Endodermal cell (in vitro differentiated cells): Measurements from ENCODE around the gene ARIH1. TPM values are rescaled to one million over a fixed set of nuclear protein-coding genes. Genes with fewer than 3 reads are reported as not detected.

Experiments
- DNase-seq: peaks from one replicate; pipeline ENCODE4 v3.0.0-alpha.2; 2017
- H3K27ac ChIP-seq: 2 replicates; pipeline ENCODE4 v1.5.1; 2013; ENCODE audit warnings: mild to moderate bottlenecking, low read depth, low read length, moderate library complexity
- H3K27me3 ChIP-seq: 2 replicates; pipeline ENCODE4 v1.6.1; 2013; ENCODE audit warnings: mild to moderate bottlenecking, low read length, moderate library complexity; ENCODE audit not compliant: insufficient read depth, control insufficient read depth, poor library complexity, severe bottlenecking
- H3K36me3 ChIP-seq: 2 replicates; pipeline ENCODE4 v1.7.0; 2013; ENCODE audit warnings: mild to moderate bottlenecking, low read length, moderate library complexity; ENCODE audit not compliant: control insufficient read depth, insufficient read depth
- H3K4me1 ChIP-seq: one replicate; pipeline ENCODE4 v1.7.0; 2013; ENCODE audit warnings: low read length; ENCODE audit not compliant: control insufficient read depth, insufficient read depth
- H3K4me3 ChIP-seq: 2 replicates; pipeline ENCODE4 v1.5.1; 2013; ENCODE audit warnings: mild to moderate bottlenecking, low read length, moderate library complexity
- H3K9ac ChIP-seq: 2 replicates; pipeline ENCODE4 v1.6.1; 2013; ENCODE audit warnings: mild to moderate bottlenecking, low read length, moderate library complexity; ENCODE audit not compliant: poor library complexity, severe bottlenecking; ENCODE audit errors: extremely low read depth
- H3K9me3 ChIP-seq: 2 replicates; pipeline ENCODE4 v1.6.1; 2013; ENCODE audit warnings: mild to moderate bottlenecking, low read length, moderate library complexity; ENCODE audit not compliant: control insufficient read depth
- H3K27ac Mint-ChIP-seq: 2 replicates; pipeline ENCODE4 v1.8.0; 2020; ENCODE audit warnings: mixed read lengths
- H3K27me3 Mint-ChIP-seq: 2 replicates; pipeline ENCODE4 v1.8.0; 2021; ENCODE audit warnings: mild to moderate bottlenecking, mixed read lengths; ENCODE audit not compliant: insufficient read depth
- H3K36me3 Mint-ChIP-seq: 2 replicates; pipeline ENCODE4 v1.8.0; 2020; ENCODE audit warnings: low read depth, mixed read lengths
- H3K4me1 Mint-ChIP-seq: 2 replicates; pipeline ENCODE4 v1.8.0; 2020; ENCODE audit warnings: mixed read lengths
- H3K4me3 Mint-ChIP-seq: 2 replicates; pipeline ENCODE4 v1.8.0; 2020; ENCODE audit warnings: mild to moderate bottlenecking, moderate library complexity, mixed read lengths
- H3K9me3 Mint-ChIP-seq: 2 replicates; pipeline ENCODE4 v1.8.0; 2020; ENCODE audit warnings: mild to moderate bottlenecking, mixed read lengths
- WGBS, 2 experiments: methylation state at CpG; one replicate each; pipeline versions ENCODE4 v1.1.5 to v1.1.7; 2013; ENCODE audit warnings: missing lambda C conversion rate in 2 of 2, mixed read lengths in 1 of 2; ENCODE audit not compliant: insufficient coverage in 1 of 2, insufficient read length in 1 of 2; 5-methylcytosine and 5-hydroxymethylcytosine counted together
- total RNA-seq, 2 donors: library from RNA; stranded (reverse); fragmentation: NEBNext Ultra II Directional in 1 of 2; extraction: Animal tissue kit (Norgen Biotek cat#: 25700) in 1 of 2; gene quantifications; 2 replicates in 1 of 2; 3 replicates in 1 of 2; pipeline ENCODE4 v1.2.1, GENCODE V29; 2021
- TF ChIP-seq, protein P1 (sequence below): fragments of 200-600 bp; sonication (generic); conservative IDR thresholded peaks from 2 replicates; pipeline ENCODE4 v1.5.0; 2021; ENCODE audit warnings: antibody characterized with exemption, mild to moderate bottlenecking

Gene ARIH1
- total RNA-seq, 2 donors from 2014 or later, result 183 to 238 TPM

DNA sequence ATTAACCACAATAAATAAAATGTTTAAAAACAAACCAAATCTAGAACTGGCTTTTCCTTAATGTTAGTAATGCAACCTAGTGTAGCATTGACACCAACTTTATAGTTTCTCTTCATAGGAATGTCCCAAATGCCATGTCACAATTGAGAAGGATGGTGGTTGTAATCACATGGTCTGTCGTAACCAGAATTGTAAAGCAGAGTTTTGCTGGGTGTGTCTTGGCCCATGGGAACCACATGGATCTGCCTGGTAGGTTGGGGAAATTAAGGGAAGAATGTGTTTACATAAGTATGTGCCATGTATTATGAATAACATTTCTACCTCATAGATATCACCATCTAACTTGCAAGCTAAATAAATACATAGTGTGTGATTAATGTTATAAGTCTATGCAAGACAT is 95.9 kb downstream of the ARIH1 start:
- Histone ChIP-seq H3K27ac (no peak overlapping the region), H3K27me3 (no peaks in the 10 kb centered on the region), H3K9me3 (no peaks in the 10 kb centered on the region), H3K36me3 (peaks cover 78% of the 10 kb centered on the region), H3K9ac (no peak overlapping the region), H3K4me1 (peaks cover 7% of the 10 kb centered on the region), H3K4me3 (no peak overlapping the region)
- peaks cover 44% of the 10 kb centered on the region for H3K36me3 Mint-ChIP-seq
- no peaks in the 10 kb centered on the region for H3K9me3 Mint-ChIP-seq
- H3K27me3 Mint-ChIP-seq, result no peaks in the 10 kb centered on the region
- H3K27ac Mint-ChIP-seq, result no peak overlapping the region
- H3K4me1 Mint-ChIP-seq, result peaks cover 10% of the 10 kb centered on the region
- TF ChIP-seq, protein P1, sequence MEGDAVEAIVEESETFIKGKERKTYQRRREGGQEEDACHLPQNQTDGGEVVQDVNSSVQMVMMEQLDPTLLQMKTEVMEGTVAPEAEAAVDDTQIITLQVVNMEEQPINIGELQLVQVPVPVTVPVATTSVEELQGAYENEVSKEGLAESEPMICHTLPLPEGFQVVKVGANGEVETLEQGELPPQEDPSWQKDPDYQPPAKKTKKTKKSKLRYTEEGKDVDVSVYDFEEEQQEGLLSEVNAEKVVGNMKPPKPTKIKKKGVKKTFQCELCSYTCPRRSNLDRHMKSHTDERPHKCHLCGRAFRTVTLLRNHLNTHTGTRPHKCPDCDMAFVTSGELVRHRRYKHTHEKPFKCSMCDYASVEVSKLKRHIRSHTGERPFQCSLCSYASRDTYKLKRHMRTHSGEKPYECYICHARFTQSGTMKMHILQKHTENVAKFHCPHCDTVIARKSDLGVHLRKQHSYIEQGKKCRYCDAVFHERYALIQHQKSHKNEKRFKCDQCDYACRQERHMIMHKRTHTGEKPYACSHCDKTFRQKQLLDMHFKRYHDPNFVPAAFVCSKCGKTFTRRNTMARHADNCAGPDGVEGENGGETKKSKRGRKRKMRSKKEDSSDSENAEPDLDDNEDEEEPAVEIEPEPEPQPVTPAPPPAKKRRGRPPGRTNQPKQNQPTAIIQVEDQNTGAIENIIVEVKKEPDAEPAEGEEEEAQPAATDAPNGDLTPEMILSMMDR, result no peak
- no peak overlapping the region for H3K4me3 Mint-ChIP-seq
- no peak for DNase-seq
- 96 to 100% methylated on average over 1 of the region's 1 CpG for WGBS, 2 experiments

DNA sequence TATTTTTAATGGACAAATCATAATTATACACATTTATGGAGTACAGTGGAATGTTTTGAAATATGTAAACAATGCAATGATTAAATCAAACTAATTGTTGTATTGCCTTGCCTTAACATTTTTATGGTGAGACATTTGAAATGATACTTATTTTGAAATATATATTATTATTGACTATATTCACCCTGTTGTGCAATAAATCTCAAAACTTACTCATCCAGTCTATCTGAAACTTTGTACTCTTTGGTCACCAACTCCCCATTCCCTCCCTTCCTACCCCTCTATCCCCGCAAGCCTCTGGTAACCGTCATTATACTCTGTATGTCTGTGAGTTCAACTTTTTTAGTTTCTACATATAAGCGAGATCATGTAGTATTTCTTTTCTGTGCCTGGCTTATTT is 105.7 kb downstream of the ARIH1 start:
- Histone ChIP-seq H3K36me3 (peaks cover 93% of the 10 kb centered on the region), H3K27me3 (no peaks in the 10 kb centered on the region), H3K9ac (no peak overlapping the region), H3K9me3 (peaks cover 13% of the 10 kb centered on the region), H3K27ac (no peak overlapping the region), H3K4me3 (no peak overlapping the region), H3K4me1 (no peaks in the 10 kb centered on the region)
- WGBS, 2 experiments, result 94 to 96% methylated on average over 2 to 3 of the region's 3 CpGs
- H3K4me1 Mint-ChIP-seq, result no peaks in the 10 kb centered on the region
- TF ChIP-seq, protein P1, result no peak
- no peaks in the 10 kb centered on the region for H3K27me3 Mint-ChIP-seq
- DNase-seq, result no peak
- no peak overlapping the region for H3K27ac Mint-ChIP-seq
- H3K4me3 Mint-ChIP-seq, result no peak overlapping the region
- peaks cover 1% of the 10 kb centered on the region for H3K9me3 Mint-ChIP-seq
- H3K36me3 Mint-ChIP-seq, result peaks cover 68% of the 10 kb centered on the region

DNA sequence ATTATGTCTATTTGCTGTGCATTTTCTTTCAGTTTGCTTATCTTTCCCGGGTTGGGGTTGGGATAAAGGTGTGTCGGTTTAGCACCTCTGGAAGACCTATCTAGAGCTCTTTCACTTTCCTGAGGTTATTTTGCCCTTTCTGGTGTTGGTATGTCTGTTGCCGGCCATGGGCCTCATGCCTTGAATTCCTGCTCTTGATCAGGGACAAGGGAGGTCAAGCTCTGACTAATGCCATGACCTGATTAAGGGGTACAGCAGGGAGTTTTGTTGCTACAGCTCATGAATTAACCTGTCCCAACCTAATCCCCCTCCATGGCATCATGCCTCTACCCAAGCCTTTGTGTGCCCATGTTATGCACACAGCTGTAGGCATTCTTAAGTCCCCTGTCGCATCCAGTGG is 109.9 kb downstream of the ARIH1 start:
- WGBS, 2 experiments, result 80 to 93% methylated on average over 3 to 4 of the region's 4 CpGs
- peaks cover 1% of the 10 kb centered on the region for H3K9me3 ChIP-seq
- Mint-ChIP-seq H3K27me3 (no peaks in the 10 kb centered on the region), H3K27ac (peak overlapping the region; percentile 56), H3K36me3 (peaks cover 51% of the 10 kb centered on the region), H3K4me3 (no peak overlapping the region), H3K9me3 (peaks cover 1% of the 10 kb centered on the region), H3K4me1 (no peaks in the 10 kb centered on the region)
- no peak overlapping the region for H3K9ac ChIP-seq
- peaks cover 86% of the 10 kb centered on the region for H3K36me3 ChIP-seq
- TF ChIP-seq, protein P1, result no peak
- no peak for DNase-seq
- H3K4me1 ChIP-seq, result no peaks in the 10 kb centered on the region
- no peak overlapping the region for H3K4me3 ChIP-seq
- no peaks in the 10 kb centered on the region for H3K27me3 ChIP-seq
- no peak overlapping the region for H3K27ac ChIP-seq
